Hypothalamus (tissue), 51 donors: Measurements from ENCODE around the gene BAHCC1.

Source experiments
- DNase-seq, 51 donors: peaks; one replicate each; lab custom pipeline; 2025; lab: John Stamatoyannopoulos, UW

The BAHCC1 gene

DNA sequence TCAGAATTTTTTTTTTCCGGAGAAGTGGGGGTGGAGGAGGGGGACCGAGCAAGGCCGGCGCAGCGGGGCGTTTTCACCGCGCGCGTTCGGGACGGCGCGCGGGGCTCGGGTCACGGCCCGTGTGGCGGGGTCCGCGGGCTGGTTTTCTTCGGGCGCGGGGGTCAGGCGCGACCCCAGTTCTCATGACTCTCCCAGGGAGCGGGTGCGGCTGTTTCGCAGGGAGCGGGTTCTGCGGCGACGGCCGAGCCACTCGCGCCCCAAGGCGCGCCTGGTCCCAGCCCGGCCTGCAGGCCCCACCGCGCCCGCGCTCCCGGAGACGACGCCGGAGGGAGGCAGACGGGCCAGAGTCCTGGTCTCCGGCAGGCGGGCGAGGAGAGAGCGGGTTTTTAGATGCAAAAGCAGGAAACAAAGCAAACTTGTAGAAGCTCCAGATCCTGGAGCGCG lies 1.0 kb downstream of the BAHCC1 start:
- DNase-seq = peak in 6 of 51 donors; percentile 42 to 73 (median 58)

DNA sequence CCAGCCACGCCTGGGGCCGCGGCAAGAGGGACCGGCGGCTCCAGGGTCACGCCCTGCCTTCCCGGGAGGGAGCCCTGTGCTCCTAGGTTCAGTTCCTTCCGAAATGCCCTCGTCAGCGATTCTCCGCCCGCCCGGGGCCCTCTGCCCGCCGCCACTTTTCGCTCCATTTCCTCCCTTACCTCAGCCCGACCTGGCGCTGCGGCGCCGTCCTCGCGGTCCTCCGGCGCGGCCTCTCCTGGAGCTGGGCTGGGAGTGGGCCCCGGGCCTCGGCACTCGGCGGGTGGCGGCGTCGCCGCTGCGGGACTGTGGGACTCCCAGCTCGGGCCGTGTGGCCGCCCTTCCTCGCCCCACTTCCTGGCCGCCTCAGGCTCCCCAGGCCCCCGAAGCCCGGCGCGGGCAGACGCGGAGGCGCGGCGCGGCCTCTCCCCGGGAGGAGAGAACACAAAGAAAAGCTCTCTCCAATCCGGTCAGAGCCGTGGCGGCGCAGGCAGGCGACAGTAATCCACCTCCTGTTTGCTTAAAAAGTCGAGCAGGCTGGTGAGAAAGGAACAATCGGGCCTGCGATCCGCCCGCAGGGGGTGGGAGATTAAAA lies 1.6 kb downstream of the BAHCC1 start:
- peak in 15 of 51 donors; percentile 22 to 82 (median 57) for DNase-seq

DNA sequence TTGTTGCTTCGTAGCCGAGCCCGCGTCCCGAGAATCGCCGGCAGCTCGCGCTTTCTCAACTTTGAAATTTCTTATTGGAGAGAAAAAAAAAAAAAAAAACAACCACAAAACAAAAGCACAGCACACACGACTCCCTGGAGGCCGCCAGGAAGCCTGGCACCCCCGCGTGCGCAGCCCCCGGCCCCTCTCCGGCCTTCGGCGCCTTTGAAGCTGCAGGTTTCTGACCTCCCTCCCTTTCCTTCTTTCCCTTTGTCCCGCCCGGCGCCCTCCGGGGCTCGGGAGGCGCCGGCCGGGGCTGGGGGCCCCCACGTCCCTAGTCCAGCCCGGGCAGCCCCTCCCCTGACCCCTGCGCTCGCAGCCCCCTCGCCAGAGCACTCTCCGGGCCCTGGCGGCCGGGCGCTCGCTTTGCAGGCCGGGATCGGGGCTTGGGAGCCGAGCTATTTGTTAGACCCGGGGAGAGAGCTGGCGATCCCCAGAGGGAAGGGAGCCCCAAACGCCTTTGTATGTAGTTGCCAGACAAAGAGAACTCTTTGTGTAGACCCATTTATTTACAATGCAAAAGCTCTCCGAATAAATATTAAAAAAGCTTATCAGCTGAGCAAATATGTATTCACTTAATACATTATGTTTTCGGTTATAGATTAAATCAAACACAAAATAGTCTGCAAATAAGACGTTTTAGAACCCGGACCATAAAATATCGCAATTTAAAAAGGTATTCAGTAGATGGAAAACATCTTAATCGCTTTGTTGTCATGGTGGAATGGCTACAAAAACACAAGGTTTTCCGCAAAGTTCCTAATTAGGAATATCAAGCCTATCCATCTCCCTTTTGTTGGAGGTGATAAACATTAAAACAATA lies 2.3 kb downstream of the BAHCC1 start:
- DNase-seq = peak in 16 of 51 donors; percentile 20 to 76 (median 36)

DNA sequence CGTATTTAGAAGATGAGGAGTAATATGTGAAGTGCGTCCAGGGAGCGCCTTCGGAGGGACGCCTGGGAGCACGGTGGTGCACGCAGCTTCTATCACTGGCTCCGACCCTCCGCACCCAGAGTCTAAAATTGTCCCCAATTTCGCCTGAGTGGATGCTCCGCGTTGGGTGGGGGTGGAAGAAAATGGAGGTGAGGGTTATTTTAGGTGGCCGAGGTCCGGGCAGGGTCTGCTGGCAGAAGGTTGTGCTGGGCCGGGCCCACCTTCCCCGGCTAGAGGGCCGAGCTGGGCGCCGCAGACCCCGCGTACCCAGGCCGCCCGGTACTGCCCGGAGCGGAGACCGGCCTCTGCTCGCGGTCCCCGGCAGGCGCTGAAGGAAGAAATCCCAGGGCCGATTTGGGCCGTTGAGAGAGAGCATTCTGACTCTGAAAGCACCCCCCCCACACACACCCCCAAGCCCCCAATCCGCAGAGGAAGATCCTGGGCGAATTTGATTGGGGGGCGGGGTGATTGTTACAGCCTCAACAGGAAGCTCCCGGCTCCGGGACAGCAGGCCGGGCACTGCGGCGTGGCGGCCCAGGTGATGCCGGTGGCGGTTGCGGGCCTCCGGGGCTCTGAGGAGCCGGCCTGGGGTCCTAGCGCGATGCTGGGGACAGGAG lies 3.0 kb downstream of the BAHCC1 start:
- DNase-seq = peak in 10 of 51 donors; percentile 21 to 73 (median 32)

DNA sequence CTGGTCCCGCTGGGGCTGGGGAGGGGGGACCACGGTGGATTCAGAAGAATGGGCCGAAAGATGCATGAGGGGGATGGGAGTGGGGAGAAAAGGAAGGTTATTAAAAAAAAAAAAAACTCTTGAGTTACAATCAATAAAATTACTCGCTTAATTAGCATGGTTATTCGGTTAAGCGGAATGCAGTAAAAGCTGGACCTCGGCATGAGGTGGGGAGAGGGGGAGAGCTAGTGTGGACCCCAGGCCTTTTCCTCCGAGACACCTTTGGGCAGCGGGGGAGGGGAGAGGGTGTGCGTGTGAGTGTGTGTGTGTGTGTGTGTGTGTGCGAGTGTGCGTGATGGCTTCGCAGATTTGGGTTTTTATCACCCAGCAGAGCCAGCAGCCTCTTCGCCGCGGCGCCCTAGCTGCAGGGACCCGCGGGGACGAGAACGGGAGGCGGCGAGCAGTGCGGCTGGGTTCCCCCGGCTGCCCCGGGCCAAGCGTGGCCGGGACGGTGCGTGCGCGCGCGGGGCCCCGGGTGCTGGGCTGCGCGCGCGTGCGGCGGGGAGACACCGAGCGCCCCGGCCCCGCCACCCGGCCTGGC lies 3.7 kb downstream of the BAHCC1 start:
- DNase-seq = peak in 3 of 51 donors; percentile 16 to 72 (median 32)

DNA sequence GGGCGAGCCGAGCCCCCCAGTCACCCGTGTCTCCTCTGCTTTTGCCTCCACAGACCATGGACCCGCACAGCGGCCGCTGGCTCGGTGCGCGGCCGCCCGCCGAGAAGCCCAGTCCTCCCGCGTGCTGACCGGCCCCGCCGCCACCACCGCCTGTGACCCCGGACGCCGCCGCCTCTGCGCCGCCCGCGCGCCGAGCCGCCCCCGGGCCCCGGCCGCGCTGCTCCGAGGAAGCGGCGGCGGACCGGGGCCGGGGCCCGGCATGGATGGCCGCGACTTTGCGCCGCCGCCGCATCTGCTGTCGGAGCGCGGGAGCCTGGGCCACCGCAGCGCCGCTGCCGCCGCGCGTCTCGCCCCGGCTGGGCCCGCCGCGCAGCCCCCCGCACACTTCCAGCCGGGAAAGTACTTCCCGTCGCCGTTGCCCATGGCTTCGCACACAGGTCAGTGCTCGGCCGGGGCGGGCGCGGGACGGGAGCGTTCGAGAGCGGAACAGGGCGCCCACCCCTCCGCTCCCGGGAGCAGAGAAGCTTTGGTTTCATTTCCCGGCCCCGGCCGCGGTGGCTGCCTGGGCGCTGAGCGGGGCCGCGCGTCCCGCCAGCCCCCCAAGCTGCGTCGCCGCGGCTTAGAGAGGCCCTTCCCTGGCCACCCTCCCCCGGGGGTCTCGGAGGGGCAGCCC lies 4.4 kb downstream of the BAHCC1 start:
- peak in 6 of 51 donors; percentile 32 to 68 (median 44) for DNase-seq

DNA sequence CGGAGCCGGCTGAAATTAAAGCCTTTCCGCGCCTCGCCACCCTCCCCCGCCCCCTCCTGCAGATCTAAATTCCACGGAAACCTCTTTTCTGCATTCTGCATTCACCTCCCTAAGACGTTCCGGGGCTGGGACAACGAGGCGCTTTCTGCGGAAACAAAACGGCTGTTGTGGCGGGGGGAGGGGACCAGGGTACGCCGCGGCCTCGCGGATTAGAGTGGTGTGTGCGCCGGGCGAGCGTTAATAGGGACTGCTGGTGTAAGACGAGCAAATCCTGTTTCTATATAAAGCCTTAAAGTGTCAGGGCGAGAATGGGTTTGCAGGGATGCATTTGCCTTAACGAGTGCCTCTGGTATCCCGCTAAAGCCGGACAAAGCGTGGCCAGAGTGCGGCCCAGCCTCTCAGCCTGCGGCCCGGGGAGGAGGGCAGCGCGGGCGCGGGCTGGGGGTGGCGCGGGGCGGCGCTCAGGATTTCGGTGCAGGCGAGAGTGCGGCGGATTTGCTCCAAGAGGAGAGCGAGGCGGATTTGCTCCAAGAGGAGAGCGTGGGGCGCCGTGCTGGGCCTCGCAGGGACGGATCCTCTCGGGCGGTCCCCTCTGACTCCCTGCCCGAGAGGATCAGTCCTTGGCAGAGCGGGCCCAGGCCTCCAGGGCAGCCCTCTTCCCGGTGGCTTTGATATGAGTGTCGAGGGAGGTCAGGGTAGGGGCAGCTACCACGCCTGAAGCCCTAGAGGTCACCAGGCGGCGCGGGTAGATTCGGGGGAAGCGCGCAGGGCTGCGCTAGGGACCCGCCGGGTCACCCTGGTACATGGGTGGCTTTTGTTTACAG lies 5.1 kb downstream of the BAHCC1 start:
- peak in 35 of 51 donors; percentile 23 to 89 (median 58) for DNase-seq

DNA sequence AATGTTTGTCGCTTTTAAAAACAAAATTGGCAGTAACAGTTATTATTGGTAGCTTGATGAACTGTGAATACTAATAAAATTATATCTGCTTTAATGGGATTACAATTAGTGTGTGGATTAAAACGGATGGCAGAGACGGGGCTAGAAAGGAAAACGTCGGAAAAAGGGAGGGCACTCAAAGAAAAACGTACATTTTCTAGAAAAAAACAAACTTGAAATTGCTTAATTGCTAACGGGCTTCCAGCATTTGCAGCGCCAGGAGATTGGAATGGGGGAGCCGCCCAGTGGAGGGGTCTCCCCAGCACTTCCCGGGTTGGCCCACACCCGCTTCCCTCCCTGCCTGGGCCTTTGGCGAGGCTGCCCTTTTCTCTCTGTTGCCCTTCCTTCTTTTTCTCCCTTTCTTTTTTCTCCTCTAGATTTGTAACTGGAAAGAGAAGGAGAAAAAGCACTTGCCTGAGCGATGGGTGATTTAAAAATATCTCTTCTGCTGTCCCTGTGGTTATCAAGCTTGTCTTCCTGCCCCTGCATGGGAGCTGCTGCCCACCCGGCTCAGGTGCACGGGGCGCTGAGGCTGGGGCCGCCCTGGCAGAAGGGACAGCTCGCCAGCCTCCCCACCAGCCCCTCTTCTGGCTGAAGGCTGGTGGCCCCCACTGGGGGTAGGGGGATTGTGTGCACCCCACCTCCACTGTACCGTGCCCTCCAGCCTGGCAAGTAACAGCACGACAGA lies 5.9 kb downstream of the BAHCC1 start:
- peak in 1 of 51 donors; percentile 47 for DNase-seq

DNA sequence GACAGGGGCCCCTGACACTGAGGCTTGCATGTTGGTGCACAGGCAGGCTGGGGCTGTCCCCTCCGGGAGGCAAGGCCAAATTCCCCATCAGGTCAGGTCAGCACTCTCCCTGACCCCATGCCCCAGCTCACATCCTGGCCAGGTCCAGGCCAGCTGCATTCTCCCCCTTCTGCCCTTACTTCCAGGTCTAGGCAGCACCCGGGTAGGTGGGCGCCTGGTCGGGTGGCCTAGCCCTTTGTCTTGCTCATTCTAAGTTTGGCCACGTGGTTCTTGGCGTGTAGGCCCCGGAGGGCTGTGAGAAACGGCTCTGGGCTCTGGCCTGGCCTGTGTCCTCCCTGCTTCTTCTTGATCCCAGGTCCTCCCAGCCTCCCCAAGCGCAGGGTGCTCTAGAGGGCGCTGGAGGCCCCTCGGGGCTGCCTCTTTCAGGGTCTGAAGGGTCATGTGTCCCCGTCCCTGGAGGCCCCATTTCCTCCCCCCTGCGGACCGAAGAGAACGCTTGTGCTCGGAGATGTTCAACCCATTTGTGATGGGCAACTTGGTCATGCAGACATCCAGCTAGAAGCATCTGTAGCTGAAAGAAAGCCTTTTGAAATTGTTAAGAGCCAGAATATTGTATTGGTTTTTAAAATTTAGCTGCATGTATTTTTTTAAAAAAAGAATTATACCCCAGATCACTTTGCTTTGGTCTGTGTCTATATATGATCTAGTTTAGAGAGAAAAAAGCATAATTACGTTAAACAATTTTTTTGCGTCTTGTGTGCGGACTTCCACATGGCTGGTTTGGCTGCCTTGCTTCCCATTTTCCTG lies 6.7 kb downstream of the BAHCC1 start:
- DNase-seq = peak in 26 of 51 donors; percentile 15 to 63 (median 35)

DNA sequence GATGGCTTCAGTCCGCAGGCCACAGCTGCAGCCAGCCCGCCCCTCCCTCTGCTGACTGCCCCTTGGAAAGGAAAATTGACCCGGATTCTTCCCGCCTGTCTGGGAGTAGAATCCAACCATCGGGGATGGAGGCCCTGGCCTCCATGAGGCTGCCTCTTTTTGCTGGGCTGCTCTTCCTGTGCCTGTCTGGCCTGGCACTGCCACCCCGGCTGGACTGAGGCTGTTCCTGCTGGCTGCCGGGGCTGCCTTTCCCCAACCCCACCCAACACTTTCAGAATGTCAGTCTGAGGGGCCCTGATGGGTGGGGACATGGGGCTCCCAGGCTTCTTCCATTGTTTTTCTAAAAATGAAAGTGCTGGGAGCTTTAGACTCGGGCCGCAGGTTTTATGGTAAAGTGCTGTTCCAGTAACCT lies 7.3 kb downstream of the BAHCC1 start:
- peak in 3 of 51 donors; percentile 15 to 30 (median 19) for DNase-seq

DNA sequence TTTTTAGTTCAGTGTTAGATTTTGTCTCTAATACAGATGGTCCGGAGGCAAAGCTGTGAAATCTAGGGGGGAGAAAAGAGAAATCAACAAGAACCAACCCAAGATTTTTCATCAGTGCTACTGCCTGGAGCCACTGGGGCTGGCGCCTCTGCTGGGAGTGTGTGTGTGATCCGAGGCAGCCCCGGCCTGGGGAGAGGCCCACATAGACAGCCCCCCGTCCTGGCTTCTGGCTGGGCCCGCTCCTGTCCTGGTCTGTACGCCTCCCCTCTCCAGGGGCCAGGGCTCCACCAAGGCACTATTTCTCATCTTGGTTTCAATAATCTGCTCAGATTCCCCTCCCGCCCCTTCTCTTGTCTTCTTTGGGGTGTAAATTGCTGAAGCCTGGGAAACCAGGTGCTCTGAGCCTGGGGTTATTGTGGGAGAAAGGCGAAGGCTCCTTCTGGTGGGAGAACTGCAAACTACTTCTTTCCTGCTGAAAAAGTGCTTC lies 7.8 kb downstream of the BAHCC1 start:
- no peak for DNase-seq

DNA sequence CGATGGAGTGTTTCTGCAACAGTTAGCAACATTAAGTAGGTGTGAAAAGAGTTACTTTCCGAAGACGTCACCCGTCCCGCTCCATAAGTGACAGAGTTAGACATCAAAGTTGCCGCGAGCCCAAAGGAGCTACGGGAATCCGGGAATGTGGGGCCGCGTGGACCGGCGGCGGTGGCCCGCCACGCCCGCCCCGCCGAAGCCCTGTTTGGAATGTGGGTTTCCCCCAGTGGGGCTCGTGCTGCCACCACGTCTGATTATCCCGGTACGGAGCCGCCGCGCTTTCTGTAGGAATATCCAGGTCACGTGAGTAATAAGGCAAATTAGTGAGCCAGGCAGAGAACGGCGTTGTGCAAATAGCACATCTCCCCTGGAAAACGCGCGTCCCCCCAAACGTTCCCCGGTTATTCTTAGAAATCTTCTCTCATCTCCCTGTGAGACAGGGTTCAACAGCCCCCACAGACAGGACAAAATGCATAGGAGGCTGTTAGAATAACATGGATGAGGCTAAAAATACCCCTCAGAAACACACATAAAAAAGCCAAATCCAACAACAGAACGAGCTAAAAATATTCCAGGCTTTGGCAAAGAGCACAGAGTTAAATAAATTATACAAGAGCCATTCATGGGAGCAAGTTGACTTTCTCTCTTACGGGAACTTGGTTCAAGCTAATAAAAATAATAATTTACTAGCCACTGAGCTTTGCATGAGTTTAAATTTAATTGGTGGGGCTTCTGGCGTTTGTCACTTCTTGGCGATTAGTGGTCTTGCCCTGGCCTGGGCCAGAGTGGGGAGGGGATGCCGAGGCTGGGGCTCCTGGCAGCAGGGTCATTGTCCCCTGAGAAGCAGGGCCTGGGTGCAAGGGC lies 8.6 kb downstream of the BAHCC1 start:
- peak in 2 of 51 donors; percentile 19 to 34 for DNase-seq

DNA sequence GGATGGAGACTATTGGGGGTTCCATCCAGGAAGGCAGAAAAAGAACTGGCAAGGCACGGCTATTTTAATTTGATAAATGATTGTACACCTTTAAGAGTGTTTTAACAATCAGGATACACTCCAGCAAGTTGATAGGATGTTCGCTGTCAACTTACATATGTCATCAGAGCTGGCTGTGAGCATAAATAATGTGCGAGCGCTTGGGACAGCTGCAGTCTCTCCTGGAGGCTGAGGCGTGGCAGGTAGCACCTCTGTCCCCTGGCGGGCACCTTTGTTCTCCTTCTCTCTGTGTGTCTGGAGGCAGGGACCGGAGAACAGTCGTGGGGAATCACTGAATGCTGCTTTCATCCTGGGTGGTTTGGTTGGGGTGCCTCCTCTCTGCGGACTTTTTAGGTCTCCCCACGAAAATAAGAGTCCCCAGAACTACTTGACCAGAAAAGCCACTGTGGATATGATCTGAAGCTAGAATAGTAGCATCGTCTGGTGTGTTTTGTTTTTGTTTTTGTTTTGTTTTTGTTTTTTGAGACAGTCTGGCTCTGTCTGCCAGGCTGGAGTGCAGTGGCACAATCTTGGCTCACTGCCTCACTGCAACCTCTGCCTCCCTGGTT lies 9.4 kb downstream of the BAHCC1 start:
- no peak for DNase-seq

DNA sequence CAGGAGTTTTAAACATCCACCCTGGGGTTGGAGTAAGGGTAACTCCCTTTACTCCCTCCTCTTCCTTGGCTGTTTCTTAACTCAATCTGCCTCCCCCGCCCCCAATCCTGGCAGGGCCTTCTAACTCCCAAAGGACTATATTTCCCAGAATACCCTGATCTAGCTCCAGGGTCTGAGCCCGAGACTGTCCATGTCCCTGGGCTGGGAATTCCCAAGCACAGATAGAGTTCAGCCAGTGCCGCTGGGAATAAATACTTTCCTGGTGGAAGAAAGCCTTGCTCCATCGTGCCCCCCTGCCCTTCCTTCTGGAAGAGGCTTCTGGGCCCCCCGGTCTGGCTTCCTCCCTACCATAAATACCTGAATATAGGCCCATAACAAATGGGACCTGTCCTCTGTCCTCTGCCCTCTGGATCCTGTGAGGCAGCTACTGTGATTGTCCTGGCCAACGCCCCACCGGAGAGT lies 10.2 kb downstream of the BAHCC1 start:
- DNase-seq = peak in 2 of 51 donors; percentile 25 to 32

DNA sequence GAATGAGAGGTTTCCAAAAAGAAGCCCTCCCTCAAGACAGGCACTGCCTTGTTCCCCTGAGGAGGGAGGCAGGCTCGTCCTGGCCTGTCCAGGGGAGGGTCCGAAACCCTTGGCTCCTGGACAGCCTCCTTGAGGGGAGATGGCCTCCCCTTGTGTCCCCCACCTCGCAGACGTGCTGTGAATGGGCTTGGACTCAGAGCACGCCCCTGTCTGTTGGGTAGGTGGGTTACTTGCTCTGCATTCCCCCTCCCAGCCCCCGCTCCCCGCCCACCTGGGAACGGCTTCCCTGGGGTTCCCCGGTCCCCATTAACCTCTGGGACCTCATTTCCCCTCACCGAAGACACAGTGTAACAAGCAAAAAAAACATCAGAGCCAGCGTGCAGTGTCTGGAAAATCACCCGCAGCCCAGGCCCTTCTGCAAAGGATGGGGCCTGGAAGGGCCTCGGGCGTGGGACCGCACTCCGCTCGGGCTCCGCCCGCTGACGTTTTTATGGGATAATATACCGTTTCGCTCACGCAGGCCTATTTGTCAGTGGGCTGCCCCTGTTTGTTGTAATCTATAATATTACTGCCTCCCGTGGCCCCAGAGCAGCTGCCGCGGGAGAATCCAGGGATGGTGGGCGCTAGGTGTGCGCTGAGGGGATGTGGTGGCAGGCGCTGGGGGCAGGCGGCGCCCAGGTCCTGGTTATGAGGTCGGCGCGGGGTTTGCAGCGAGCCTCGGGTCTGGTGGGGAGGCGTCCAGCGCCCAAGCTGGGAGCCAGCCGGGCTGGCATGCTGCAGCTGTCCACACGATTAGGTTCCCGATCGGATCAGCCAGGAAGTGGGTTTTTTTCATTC lies 11.1 kb downstream of the BAHCC1 start:
- DNase-seq = no peak
